Keratinocyte (primary cell): ENCODE data around the gene ITGAX.

Experiments used
- CTCF ChIP-seq, 3 experiments: IDR thresholded peaks in 1 of 3; conservative IDR thresholded peaks in 1 of 3; optimal IDR thresholded peaks in 1 of 3; 2 replicates in 2 of 3; 3 replicates in 1 of 3; pipeline versions ENCODE3 to v1.5.1; 2011; ENCODE audit warnings: low read length in 3 of 3, mild to moderate bottlenecking in 3 of 3, moderate library complexity in 2 of 3, control low read depth in 1 of 3, inconsistent platforms in 1 of 3; ENCODE audit not compliant: insufficient read depth in 2 of 3; ENCODE audit errors: extremely low read depth in 1 of 3
- EZH2 ChIP-seq: IDR thresholded peaks from one replicate; pipeline ENCODE4 v1.6.1; 2012; ENCODE audit warnings: inconsistent platforms, mild to moderate bottlenecking, low read length, moderate library complexity

DNA sequence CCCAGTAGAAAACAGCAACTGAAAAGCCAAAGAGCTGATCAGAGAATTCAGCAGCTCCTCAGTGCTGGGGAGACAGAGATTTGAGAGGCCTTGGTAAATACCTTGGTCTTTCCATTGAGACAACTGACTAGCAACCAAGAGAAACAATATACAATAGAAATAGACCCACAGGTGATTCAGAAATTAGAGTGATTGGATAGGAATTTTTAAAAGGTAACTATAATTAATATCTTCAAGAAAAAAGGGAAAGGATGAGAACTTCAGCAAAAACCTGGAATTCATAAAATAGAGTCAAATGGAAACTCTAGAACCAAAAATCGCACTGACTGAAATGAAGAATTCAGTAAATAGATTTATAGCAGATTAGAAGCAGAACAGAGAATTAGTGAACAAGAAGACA is 32.5 kb upstream of the ITGAX start:
- TF ChIP-seq EZH2 = no peak
- TF ChIP-seq CTCF (optimal IDR thresholded peaks at IDR 0.05 in 1 of 3, IDR thresholded peaks at IDR 0.05 in 1 of 3, conservative IDR thresholded peaks at IDR 0.05 in 1 of 3; ENCODE audit: extremely low read depth in 1 of 3, insufficient read depth in 2 of 3, low read length in 3 of 3) = no peak
